Gastrocnemius medialis (tissue), 4 donors: ENCODE measurements around the gene PLPPR4. TPM values are rescaled to one million over a fixed set of nuclear protein-coding genes. Genes with fewer than 3 reads are reported as not detected.

ENCODE experiments used
- ATAC-seq, 2 donors: fragments of 150-250 bp; one replicate each; pipeline ENCODE4 v1.9.1; 2016
- DNase-seq, 2 donors: peaks; one replicate each; pipeline ENCODE4 v3.0.0-alpha.2; 2019
- H3K27ac ChIP-seq, 4 donors: fragments of 200-600 bp; sonication (generic); 1 replicate in 1 of 4; 2 replicates in 3 of 4; pipeline ENCODE4 v1.5.1; 2016 to 2018; ENCODE audit warnings: mild to moderate bottlenecking in 2 of 4, moderate library complexity in 1 of 4
- H3K27me3 ChIP-seq, 3 donors: fragments of 200-600 bp; sonication (generic) in 2 of 3; 1 replicate in 1 of 3; 2 replicates in 2 of 3; pipeline versions ENCODE4 v1.5.1 to v1.6.0; 2016 to 2019; ENCODE audit warnings: mild to moderate bottlenecking in 1 of 3, moderate library complexity in 1 of 3
- H3K36me3 ChIP-seq, 2 donors: fragments of 200-600 bp; sonication (generic) in 1 of 2; one replicate each; pipeline ENCODE4 v1.5.1; 2017 to 2018
- H3K4me1 ChIP-seq, 2 donors: fragments of 200-600 bp; sonication (generic) in 1 of 2; one replicate each; pipeline ENCODE4 v1.5.1; 2016 to 2017; ENCODE audit warnings: mild to moderate bottlenecking in 2 of 2
- H3K4me3 ChIP-seq, 4 donors: fragments of 200-600 bp; sonication (generic) in 3 of 4; 1 replicate in 1 of 4; 2 replicates in 3 of 4; pipeline ENCODE4 v1.5.1; 2016 to 2019; ENCODE audit warnings: mild to moderate bottlenecking in 2 of 4
- H3K9me3 ChIP-seq, 3 donors: fragments of 200-600 bp; sonication (generic) in 2 of 3; 1 replicate in 1 of 3; 2 replicates in 2 of 3; pipeline ENCODE4 v1.5.1; 2016 to 2019
- CTCF ChIP-seq, 5 experiments: fragments of 450-650 bp in 3 of 5; fragments of 200-600 bp in 2 of 5; sonication (generic) in 2 of 5; IDR thresholded peaks in 4 of 5; conservative IDR thresholded peaks in 1 of 5; 1 replicate in 4 of 5; 2 replicates in 1 of 5; pipeline ENCODE4 v1.5.1; 2016 to 2019; ENCODE audit warnings: antibody characterized with exemption in 5 of 5, mild to moderate bottlenecking in 3 of 5, moderate library complexity in 3 of 5
- POLR2A ChIP-seq, 2 donors: fragments of 450-650 bp; IDR thresholded peaks; one replicate each; pipeline ENCODE4 v1.6.1; 2017; ENCODE audit warnings: antibody characterized with exemption in 2 of 2, mild to moderate bottlenecking in 2 of 2, moderate library complexity in 2 of 2
- in situ Hi-C, 4 donors: fragments of 200-750 bp; cut with MboI; loops; one replicate each; pipeline versions ENCODE4 v1.15.0 to v1.8.0; 2017; ENCODE audit warnings: low sequenced_read_pairs in 4 of 4
- intact Hi-C: fragments of 100-400 bp; cut with DNase I; formaldehyde crosslinking; loops from one replicate; pipeline ENCODE4 v1.15.1; 2023; ENCODE audit warnings: low total_unique reads
- total RNA-seq, 4 donors: library from RNA; depleted of rRNA; stranded (reverse); fragments of >200 nt; gene quantifications; one replicate each; pipeline versions ENCODE4 v1.1.0 to v1.2.3, GENCODE V29; 2016

The PLPPR4 gene
- total RNA-seq, 4 donors from 2014 or later = 0.20 to 0.68 (median 0.27) TPM; not detected in 1

GRCh38 chr1:99240621-99241020 lies 23.7 kb upstream of the PLPPR4 start:
- DNase-seq (no peak), ATAC-seq (no peak)
- no peak overlapping the region for H3K4me3 ChIP-seq
- H3K4me1 ChIP-seq = no peaks in the 10 kb centered on the region
- in situ Hi-C loops = no loop called here
- H3K27ac ChIP-seq = no peak overlapping the region
- TF ChIP-seq CTCF (IDR thresholded peaks at IDR 0.05 in 4 of 5, conservative IDR thresholded peaks at IDR 0.05 in 1 of 5) = no peak
- TF ChIP-seq POLR2A (IDR thresholded peaks at IDR 0.05) = no peak
- H3K36me3 ChIP-seq = no peaks in the 10 kb centered on the region
- no peaks in the 10 kb centered on the region for H3K9me3 ChIP-seq
- H3K27me3 ChIP-seq = no peaks in the 10 kb centered on the region
- intact Hi-C loops = no loop called here

- Histone ChIP-seq H3K4me1 (no peaks in the 10 kb centered on the region), H3K36me3 (no peaks in the 10 kb centered on the region), H3K27ac (no peak overlapping the region), H3K9me3 (no peaks in the 10 kb centered on the region), H3K27me3 (no peaks in the 10 kb centered on the region), H3K4me3 (no peak overlapping the region)
- in situ Hi-C loops = no loop called here
- DNase-seq (no peak), ATAC-seq (no peak)
- intact Hi-C loops = no loop called here
- TF ChIP-seq POLR2A (IDR thresholded peaks at IDR 0.05) (no peak), CTCF (IDR thresholded peaks at IDR 0.05 in 4 of 5, conservative IDR thresholded peaks at IDR 0.05 in 1 of 5) (no peak)
Observed at GRCh38 chr1:99246152-99246551, 18.1 kb upstream of the PLPPR4 start.

- no peak for TF ChIP-seq POLR2A (IDR thresholded peaks at IDR 0.05)
- no peak for TF ChIP-seq CTCF (IDR thresholded peaks at IDR 0.05 in 4 of 5, conservative IDR thresholded peaks at IDR 0.05 in 1 of 5)
- no peaks in the 10 kb centered on the region for H3K27me3 ChIP-seq
- no peak overlapping the region for H3K27ac ChIP-seq
- no peak overlapping the region for H3K4me3 ChIP-seq
- in situ Hi-C loops = no loop called here
- no peaks in the 10 kb centered on the region for H3K9me3 ChIP-seq
- DNase-seq = no peak
- H3K36me3 ChIP-seq = no peaks in the 10 kb centered on the region
- H3K4me1 ChIP-seq = no peaks in the 10 kb centered on the region
- ATAC-seq = no peak
- intact Hi-C loops = no loop called here
Observed at GRCh38 chr1:99247199-99247598, 17.1 kb upstream of the PLPPR4 start.

GRCh38 chr1:99250728-99251127 lies 13.6 kb upstream of the PLPPR4 start:
- DNase-seq (no peak), ATAC-seq (no peak)
- H3K27me3 ChIP-seq = no peaks in the 10 kb centered on the region
- H3K4me3 ChIP-seq = no peak overlapping the region
- H3K9me3 ChIP-seq = no peaks in the 10 kb centered on the region
- H3K27ac ChIP-seq = no peak overlapping the region
- no peaks in the 10 kb centered on the region for H3K4me1 ChIP-seq
- TF ChIP-seq CTCF (IDR thresholded peaks at IDR 0.05 in 4 of 5, conservative IDR thresholded peaks at IDR 0.05 in 1 of 5) (no peak), POLR2A (IDR thresholded peaks at IDR 0.05) (no peak)
- intact Hi-C loops = no loop called here
- in situ Hi-C loops = no loop called here
- H3K36me3 ChIP-seq = no peaks in the 10 kb centered on the region

GRCh38 chr1:99251308-99251707 lies 13.0 kb upstream of the PLPPR4 start:
- no peak for DNase-seq
- H3K4me1 ChIP-seq = no peaks in the 10 kb centered on the region
- H3K9me3 ChIP-seq = no peaks in the 10 kb centered on the region
- no peak overlapping the region for H3K4me3 ChIP-seq
- no peak overlapping the region for H3K27ac ChIP-seq
- intact Hi-C loops (no loop called here), in situ Hi-C loops (no loop called here)
- no peaks in the 10 kb centered on the region for H3K27me3 ChIP-seq
- no peaks in the 10 kb centered on the region for H3K36me3 ChIP-seq
- ATAC-seq = no peak
- TF ChIP-seq POLR2A (IDR thresholded peaks at IDR 0.05) (no peak), CTCF (IDR thresholded peaks at IDR 0.05 in 4 of 5, conservative IDR thresholded peaks at IDR 0.05 in 1 of 5) (no peak)
